ENCODE results near the gene TNFSF12. TPM values are rescaled to one million over a fixed set of nuclear protein-coding genes. Genes with fewer than 3 reads are reported as not detected.
"Not testable (repeated sequence)": the region's sequence is repeated elsewhere in the genome, so short reads cannot be mapped to it uniquely, and the experiment has no call there.

The TNFSF12 gene
- total RNA-seq, 2 donors from 2014 or later, result 41.7 to 49.2 TPM

GRCh38 chr17:7589891-7590691 lies 41.2 kb downstream of the TNFSF12 start, which contains the start of gene SOX15:
Gene SOX15, minus strand, starts transcription at chr17:7590094. Its CDS starts 418 bp downstream, at chr17:7589676.
- no peaks in the 10 kb centered on the region for H3K27me3 Mint-ChIP-seq
- H3K36me3 Mint-ChIP-seq (ENCODE audit: low read depth), result peaks cover 11% of the 10 kb centered on the region
- H3K4me1 Mint-ChIP-seq, result peaks cover 9% of the 10 kb centered on the region
- ATAC-seq, result no peak
- no peaks in the 10 kb centered on the region for H3K9me3 ChIP-seq (ENCODE audit: control insufficient read depth, low read length, poor library complexity, severe bottlenecking)
- H3K27ac Mint-ChIP-seq, result peak within 1 kb of the TSS; percentile 29
- H3K4me3 Mint-ChIP-seq, result no peak within 1 kb of the TSS
- DNase-seq, result no peak

- H3K9me3 ChIP-seq (ENCODE audit: control insufficient read depth, low read length, poor library complexity, severe bottlenecking), result no peaks in the 10 kb centered on the region
- Mint-ChIP-seq H3K27ac (peak overlapping the region; percentile 29), H3K4me3 (no peak overlapping the region), H3K27me3 (no peaks in the 10 kb centered on the region), H3K4me1 (peaks cover 6% of the 10 kb centered on the region), H3K36me3 (ENCODE audit: low read depth) (peaks cover 11% of the 10 kb centered on the region)
- no peak for DNase-seq
- no peak for ATAC-seq
Measured at GRCh38 chr17:7590743-7591142, 41.9 kb downstream of the TNFSF12 start.

- Mint-ChIP-seq H3K36me3 (ENCODE audit: low read depth) (peaks cover 11% of the 10 kb centered on the region), H3K4me3 (no peak overlapping the region), H3K4me1 (peaks cover 4% of the 10 kb centered on the region), H3K27ac (peak overlapping the region; percentile 29), H3K27me3 (no peaks in the 10 kb centered on the region)
- H3K9me3 ChIP-seq (ENCODE audit: control insufficient read depth, low read length, poor library complexity, severe bottlenecking), result no peaks in the 10 kb centered on the region
- DNase-seq (no peak), ATAC-seq (no peak)
Measured at GRCh38 chr17:7591596-7591995, 42.7 kb downstream of the TNFSF12 start.

- DNase-seq, result no peak
- H3K9me3 ChIP-seq (ENCODE audit: control insufficient read depth, low read length, poor library complexity, severe bottlenecking), result no peaks in the 10 kb centered on the region
- Mint-ChIP-seq H3K36me3 (ENCODE audit: low read depth) (peaks cover 13% of the 10 kb centered on the region), H3K27ac (no peak overlapping the region), H3K4me1 (peaks cover 4% of the 10 kb centered on the region), H3K27me3 (no peaks in the 10 kb centered on the region), H3K4me3 (no peak overlapping the region)
- no peak for ATAC-seq
Measured at GRCh38 chr17:7592422-7593021, 43.7 kb downstream of the TNFSF12 start.

GRCh38 chr17:7593296-7593695 lies 44.4 kb downstream of the TNFSF12 start:
- Mint-ChIP-seq H3K27me3 (no peaks in the 10 kb centered on the region), H3K4me1 (peaks cover 4% of the 10 kb centered on the region), H3K4me3 (no peak overlapping the region), H3K27ac (no peak overlapping the region), H3K36me3 (ENCODE audit: low read depth) (peaks cover 14% of the 10 kb centered on the region)
- H3K9me3 ChIP-seq (ENCODE audit: control insufficient read depth, low read length, poor library complexity, severe bottlenecking), result no peaks in the 10 kb centered on the region
- no peak for DNase-seq
- no peak for ATAC-seq

- H3K4me3 Mint-ChIP-seq; H3K9me3 ChIP-seq (ENCODE audit: control insufficient read depth, low read length, poor library complexity, severe bottlenecking); H3K27ac Mint-ChIP-seq; H3K4me1 Mint-ChIP-seq; DNase-seq; H3K27me3 Mint-ChIP-seq; ATAC-seq: not testable (repeated sequence)
- H3K36me3 Mint-ChIP-seq (ENCODE audit: low read depth), result peaks cover 17% of the 10 kb centered on the region
Measured at GRCh38 chr17:7597561-7597960, 48.7 kb downstream of the TNFSF12 start.

GRCh38 chr17:7606280-7606679 lies 57.4 kb downstream of the TNFSF12 start:
- Mint-ChIP-seq H3K27me3 (no peaks in the 10 kb centered on the region), H3K36me3 (ENCODE audit: low read depth) (peaks cover 11% of the 10 kb centered on the region), H3K4me1 (peaks cover 23% of the 10 kb centered on the region), H3K4me3 (no peak overlapping the region), H3K27ac (peak overlapping the region; percentile 85)
- no peaks in the 10 kb centered on the region for H3K9me3 ChIP-seq (ENCODE audit: control insufficient read depth, low read length, poor library complexity, severe bottlenecking)
- ATAC-seq (no peak), DNase-seq (no peak)

Other genes starting within 250 kb of the TNFSF12 start
- gene EIF5A, start 241.4 kb upstream of the TNFSF12 start, total RNA-seq, result 100 to 1,000 TPM; 496 to 601 TPM
- gene GPS2, start 233.7 kb upstream of the TNFSF12 start, total RNA-seq, result 100 to 1,000 TPM in 1 of 2 donors, 10 to 100 TPM in 1; 96.5 to 104 TPM
- gene NEURL4, start 219.7 kb upstream of the TNFSF12 start, total RNA-seq, result 10 to 100 TPM; 29.9 to 43.8 TPM
- gene ACAP1, start 212.5 kb upstream of the TNFSF12 start, total RNA-seq, result 100 to 1,000 TPM; 641 to 702 TPM
- gene KCTD11, start 196.9 kb upstream of the TNFSF12 start, total RNA-seq, result 1 to 10 TPM; 1.6 to 2.7 TPM
- gene TMEM95, start 193.9 kb upstream of the TNFSF12 start, total RNA-seq, result not detected
- 1 to 10 TPM; 4.8 to 5.9 TPM for gene TNK1, start 168.0 kb upstream of the TNFSF12 start, total RNA-seq
- 100 to 1,000 TPM; 120 to 126 TPM for gene PLSCR3, start 154.5 kb upstream of the TNFSF12 start, total RNA-seq
- gene TMEM256, start 145.0 kb upstream of the TNFSF12 start, total RNA-seq, result 10 to 100 TPM; 27.3 to 31.7 TPM
- 1 to 10 TPM; 5.1 to 6.5 TPM for gene NLGN2, start 141.2 kb upstream of the TNFSF12 start, total RNA-seq
- gene SPEM1, start 128.7 kb upstream of the TNFSF12 start, total RNA-seq, result not detected
- gene SPEM2, start 123.4 kb upstream of the TNFSF12 start, total RNA-seq, result not detected
- not detected for gene SPEM3, start 120.2 kb upstream of the TNFSF12 start, total RNA-seq
- gene TMEM102, start 113.6 kb upstream of the TNFSF12 start, total RNA-seq, result 10 to 100 TPM; 12.6 to 13.2 TPM
- gene FGF11, start 109.5 kb upstream of the TNFSF12 start, total RNA-seq, result 1 to 10 TPM; 2.0 to 2.6 TPM
- 1 to 10 TPM; 7.0 to 7.2 TPM for gene CHRNB1, start 104.0 kb upstream of the TNFSF12 start, total RNA-seq
- gene ZBTB4, start 69.4 kb upstream of the TNFSF12 start, total RNA-seq, result 10 to 100 TPM; 44.9 to 49.5 TPM
- gene SLC35G6, start 67.6 kb upstream of the TNFSF12 start, total RNA-seq, result not detected
- gene POLR2A, start 64.7 kb upstream of the TNFSF12 start, total RNA-seq, result 100 to 1,000 TPM; 553 to 572 TPM
- gene TNFSF13, start 9.7 kb downstream of the TNFSF12 start, total RNA-seq, result 1 to 10 TPM; 2.9 to 3.1 TPM
- 10 to 100 TPM; 33.4 to 37.0 TPM for gene SENP3, start 12.9 kb downstream of the TNFSF12 start, total RNA-seq
- gene CD68, start 30.6 kb downstream of the TNFSF12 start, total RNA-seq, result 1 to 10 TPM; 3.9 to 8.1 TPM
- 10 to 100 TPM; 28.9 to 32.7 TPM for gene MPDU1, start 34.8 kb downstream of the TNFSF12 start, total RNA-seq
- not detected for gene SOX15, start 41.0 kb downstream of the TNFSF12 start, total RNA-seq
- gene FXR2, start 65.8 kb downstream of the TNFSF12 start, total RNA-seq, result 10 to 100 TPM; 22.3 to 23.4 TPM
- gene SAT2, start 78.8 kb downstream of the TNFSF12 start, total RNA-seq, result 10 to 100 TPM; 39.1 to 42.9 TPM
- gene SHBG, start 81.1 kb downstream of the TNFSF12 start, total RNA-seq, result under 1 TPM in 1 of 2 donors, not detected in 1; 0.40 TPM
- gene ATP1B2, start 101.9 kb downstream of the TNFSF12 start, total RNA-seq, result under 1 TPM in 1 of 2 donors, not detected in 1; 0.15 TPM
- gene TP53, start 138.4 kb downstream of the TNFSF12 start, total RNA-seq, result 10 to 100 TPM; 61.2 to 66.2 TPM
- 1 to 10 TPM; 6.6 TPM for gene WRAP53, start 139.4 kb downstream of the TNFSF12 start, total RNA-seq
- not detected for gene EFNB3, start 156.1 kb downstream of the TNFSF12 start, total RNA-seq
- gene DNAH2, start 168.7 kb downstream of the TNFSF12 start, total RNA-seq, result under 1 TPM in 1 of 2 donors, not detected in 1; 0.31 TPM

Measured in T-helper 17 cell (primary cell).